ENCODE data around the gene JADE2. TPM values are rescaled to one million over a fixed set of nuclear protein-coding genes. Genes with fewer than 3 reads are reported as not detected.
"Not testable (repeated sequence)": the region's sequence is repeated elsewhere in the genome, so short reads cannot be mapped to it uniquely, and the experiment has no call there.

JADE2 gene
- total RNA-seq, 4 donors from 2014 or later: 46.0 to 113 (median 89.2) TPM

DNA sequence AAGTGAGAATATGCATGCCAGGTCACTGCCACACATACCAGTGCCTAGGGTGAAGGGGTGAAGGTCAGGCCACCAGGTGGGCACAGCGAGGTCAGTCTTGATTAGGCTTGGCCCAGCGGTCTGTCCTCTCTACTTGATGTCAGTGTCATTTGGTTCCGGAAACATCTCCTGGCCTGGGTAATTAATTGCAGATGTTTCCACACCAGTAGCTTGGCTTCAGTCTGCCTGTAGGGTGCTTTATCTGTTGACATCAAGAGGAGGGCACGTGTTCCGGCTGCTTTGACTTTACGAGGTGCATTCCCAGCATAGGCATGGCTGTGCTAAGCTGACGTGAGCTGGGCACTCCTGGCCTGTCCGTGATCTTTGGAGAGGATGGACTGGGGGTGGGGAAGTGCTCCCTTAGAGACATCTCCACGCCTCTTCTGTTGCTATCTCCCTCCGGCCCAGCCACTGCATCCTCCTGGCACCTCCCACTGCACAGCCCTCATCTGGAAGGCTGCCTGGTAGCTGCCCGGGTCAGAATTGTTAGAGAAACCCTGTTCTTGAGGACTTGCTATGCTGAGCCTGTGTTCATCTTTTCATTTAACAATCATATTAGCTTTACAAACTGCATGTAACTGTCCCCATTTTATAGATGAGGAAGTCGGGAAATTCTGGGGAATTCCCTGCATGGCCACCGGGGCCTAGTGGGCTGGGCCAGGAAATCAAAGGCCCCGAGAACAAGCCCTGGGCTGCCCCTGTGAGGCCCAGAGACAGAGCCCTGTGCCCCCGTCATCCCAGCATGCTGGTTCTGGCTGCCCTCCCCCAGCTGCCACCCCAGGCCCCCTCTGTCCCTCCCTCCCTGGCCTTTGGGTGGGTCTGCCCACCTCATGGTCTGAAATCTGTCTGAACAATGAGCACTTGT, 29.1 kb downstream of the JADE2 start:
- ATAC-seq: peak; percentile 77
- Histone ChIP-seq H3K27me3 (no peaks in the 10 kb centered on the region), H3K4me3 (no peak overlapping the region), H3K9me3 (no peaks in the 10 kb centered on the region), H3K27ac (peak overlapping the region; percentile 11 to 86 (median 74)), H3K4me1 (peaks cover 0 to 67% (median 34%) of the 10 kb centered on the region in 3 donors), H3K36me3 (peaks cover 0 to 78% of the 10 kb centered on the region in 2 donors)
- 10% methylated on average over 8 of the region's 15 CpGs; no CpG with 5 or more reads in 1 of the 2 donors for WGBS, 2 donors (ENCODE audit: low coverage in 1 of 2)
- TF ChIP-seq EP300 (IDR thresholded peaks at IDR 0.05) (no peak), POLR2A (IDR thresholded peaks at IDR 0.05) (no peak), POLR2AphosphoS5 (IDR thresholded peaks at IDR 0.05) (peak; percentile 52)
- TF ChIP-seq, protein P1, sequence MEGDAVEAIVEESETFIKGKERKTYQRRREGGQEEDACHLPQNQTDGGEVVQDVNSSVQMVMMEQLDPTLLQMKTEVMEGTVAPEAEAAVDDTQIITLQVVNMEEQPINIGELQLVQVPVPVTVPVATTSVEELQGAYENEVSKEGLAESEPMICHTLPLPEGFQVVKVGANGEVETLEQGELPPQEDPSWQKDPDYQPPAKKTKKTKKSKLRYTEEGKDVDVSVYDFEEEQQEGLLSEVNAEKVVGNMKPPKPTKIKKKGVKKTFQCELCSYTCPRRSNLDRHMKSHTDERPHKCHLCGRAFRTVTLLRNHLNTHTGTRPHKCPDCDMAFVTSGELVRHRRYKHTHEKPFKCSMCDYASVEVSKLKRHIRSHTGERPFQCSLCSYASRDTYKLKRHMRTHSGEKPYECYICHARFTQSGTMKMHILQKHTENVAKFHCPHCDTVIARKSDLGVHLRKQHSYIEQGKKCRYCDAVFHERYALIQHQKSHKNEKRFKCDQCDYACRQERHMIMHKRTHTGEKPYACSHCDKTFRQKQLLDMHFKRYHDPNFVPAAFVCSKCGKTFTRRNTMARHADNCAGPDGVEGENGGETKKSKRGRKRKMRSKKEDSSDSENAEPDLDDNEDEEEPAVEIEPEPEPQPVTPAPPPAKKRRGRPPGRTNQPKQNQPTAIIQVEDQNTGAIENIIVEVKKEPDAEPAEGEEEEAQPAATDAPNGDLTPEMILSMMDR (IDR thresholded peaks at IDR 0.05): peak in 2 of 4 experiments; percentile 8 to 24

DNA sequence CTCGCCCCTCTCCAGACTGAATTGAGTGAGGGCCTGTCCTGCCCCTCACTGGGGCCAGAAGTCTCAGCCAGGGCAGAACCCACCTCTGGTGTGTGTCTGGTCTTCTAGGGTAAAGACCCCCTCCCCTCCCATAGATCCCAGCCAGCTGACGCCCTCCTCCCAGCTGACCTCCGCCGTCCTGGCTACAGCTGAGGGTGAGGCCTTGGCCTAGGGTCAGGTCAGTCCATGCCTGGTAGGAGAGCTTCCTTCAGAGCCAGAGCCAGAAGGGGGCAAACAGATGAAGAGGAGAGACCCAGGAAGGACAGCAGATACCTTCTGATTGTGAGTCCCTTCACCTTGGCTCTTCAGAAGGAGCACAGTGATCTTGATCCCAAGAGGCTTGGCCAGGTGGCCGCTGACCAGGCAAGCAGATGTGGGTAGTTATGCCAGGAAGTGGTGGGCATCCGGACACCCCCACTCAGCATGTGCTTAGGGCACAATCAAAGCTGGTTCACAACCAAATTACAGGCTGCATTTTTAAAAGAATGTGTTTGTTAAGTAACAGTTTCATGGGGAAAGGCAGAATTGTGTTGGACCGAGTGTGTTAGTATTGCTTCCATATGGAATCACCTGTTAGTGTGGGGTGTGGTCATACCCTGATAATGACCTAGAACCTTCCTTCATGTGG, 29.9 kb downstream of the JADE2 start:
- Histone ChIP-seq H3K4me3 (no peak overlapping the region), H3K27me3 (no peaks in the 10 kb centered on the region), H3K36me3 (peaks cover 0 to 78% of the 10 kb centered on the region in 2 donors), H3K9me3 (no peaks in the 10 kb centered on the region), H3K27ac (peak overlapping the region; percentile 10 to 86 (median 74)), H3K4me1 (peaks cover 0 to 67% (median 34%) of the 10 kb centered on the region in 3 donors)
- no peak for ATAC-seq
- TF ChIP-seq EP300 (IDR thresholded peaks at IDR 0.05) (no peak), POLR2AphosphoS5 (IDR thresholded peaks at IDR 0.05) (no peak)
- WGBS, 2 donors (ENCODE audit: low coverage in 1 of 2): 63 to 70% methylated on average over 1 to 2 of the region's 7 CpGs

DNA sequence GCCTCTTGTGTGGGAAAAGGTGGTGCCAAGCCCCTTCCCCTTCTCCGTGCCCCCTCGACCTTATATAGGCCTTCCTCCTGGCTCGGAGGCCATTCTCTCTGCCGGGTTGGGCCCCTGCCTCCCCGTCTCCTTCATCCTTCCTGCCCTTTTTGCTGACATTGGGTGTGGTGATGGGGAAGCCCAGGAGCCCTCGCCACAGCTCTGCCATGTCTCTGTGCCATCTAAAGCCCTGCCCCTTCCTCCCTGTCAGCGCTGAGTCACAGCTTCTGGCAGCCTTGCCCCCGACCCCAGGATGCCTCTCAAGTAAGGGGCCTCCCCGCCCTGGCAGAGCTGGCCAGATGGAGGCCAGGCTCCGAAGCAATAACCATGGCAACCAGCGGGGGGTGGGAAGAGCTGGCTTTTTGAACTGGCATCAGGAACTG, 30.4 kb downstream of the JADE2 start:
- Histone ChIP-seq H3K27me3 (no peaks in the 10 kb centered on the region), H3K4me1 (peaks cover 0 to 66% (median 34%) of the 10 kb centered on the region in 3 donors), H3K27ac (peak overlapping the region in 3 of 4 donors; percentile 74 to 86 (median 75)), H3K9me3 (no peaks in the 10 kb centered on the region), H3K36me3 (peaks cover 0 to 78% of the 10 kb centered on the region in 2 donors), H3K4me3 (no peak overlapping the region)
- ATAC-seq: peak; percentile 63
- 58% methylated on average over 4 of the region's 11 CpGs; no CpG with 5 or more reads in 1 of the 2 donors for WGBS, 2 donors (ENCODE audit: low coverage in 1 of 2)
- TF ChIP-seq, protein P1 (IDR thresholded peaks at IDR 0.05): no peak
- TF ChIP-seq POLR2AphosphoS5 (IDR thresholded peaks at IDR 0.05): peak; percentile 57
- no peak for TF ChIP-seq POLR2A (IDR thresholded peaks at IDR 0.05)
- TF ChIP-seq EP300 (IDR thresholded peaks at IDR 0.05): no peak

DNA sequence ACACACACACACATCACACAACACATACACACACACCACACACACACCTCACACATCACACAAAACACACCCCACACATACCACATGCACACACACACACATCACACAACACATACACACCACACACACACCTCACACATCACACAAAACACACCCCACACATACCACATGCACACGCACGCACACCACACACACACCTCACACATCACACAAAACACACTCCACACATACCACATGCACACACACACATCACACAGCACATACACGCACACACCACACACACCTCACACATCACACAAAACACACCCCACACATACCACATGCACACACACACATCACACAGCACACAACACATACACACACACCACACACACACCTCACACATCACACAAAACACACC, 31.1 kb downstream of the JADE2 start:
- peaks cover 0 to 67% (median 38%) of the 10 kb centered on the region in 3 donors for H3K4me1 ChIP-seq
- H3K9me3 ChIP-seq, H3K27me3 ChIP-seq, H3K27ac ChIP-seq, ATAC-seq, H3K4me3 ChIP-seq: not testable (repeated sequence)
- peaks cover 0 to 79% of the 10 kb centered on the region in 2 donors for H3K36me3 ChIP-seq
- WGBS, 2 donors (ENCODE audit: low coverage in 1 of 2): no CpG with 5 or more reads among the region's 3 CpGs

DNA sequence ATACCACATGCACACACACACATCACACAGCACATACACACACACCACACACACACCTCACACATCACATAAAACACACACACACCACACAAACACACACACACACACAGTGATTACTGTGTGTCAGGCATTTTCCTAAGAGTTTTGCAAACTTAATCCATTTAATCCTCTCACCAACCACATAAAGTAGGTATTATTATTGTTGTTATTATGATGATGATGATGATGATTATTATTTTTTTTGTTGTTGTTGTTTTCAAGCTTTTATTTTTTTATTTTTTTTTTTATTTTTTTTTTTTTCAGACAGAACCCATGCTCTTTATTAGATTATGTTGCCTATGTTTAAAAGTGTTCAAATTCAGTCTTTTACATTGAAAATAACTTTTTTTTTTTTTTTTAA, 31.5 kb downstream of the JADE2 start:
- no peak for TF ChIP-seq EP300 (IDR thresholded peaks at IDR 0.05)
- no peak for TF ChIP-seq POLR2AphosphoS5 (IDR thresholded peaks at IDR 0.05)
- no peak for TF ChIP-seq POLR2A (IDR thresholded peaks at IDR 0.05)
- TF ChIP-seq, protein P1 (IDR thresholded peaks at IDR 0.05): no peak
- no peaks in the 10 kb centered on the region for H3K27me3 ChIP-seq
- peaks cover 0 to 79% of the 10 kb centered on the region in 2 donors for H3K36me3 ChIP-seq
- H3K4me3 ChIP-seq: no peak overlapping the region
- no peak for ATAC-seq
- H3K9me3 ChIP-seq: no peaks in the 10 kb centered on the region
- peaks cover 0 to 67% (median 37%) of the 10 kb centered on the region in 3 donors for H3K4me1 ChIP-seq
- H3K27ac ChIP-seq: no peak overlapping the region

Data from gastroesophageal sphincter (tissue), 4 donors.